ENCODE measurements around the gene WDR43.

Gene WDR43

DNA sequence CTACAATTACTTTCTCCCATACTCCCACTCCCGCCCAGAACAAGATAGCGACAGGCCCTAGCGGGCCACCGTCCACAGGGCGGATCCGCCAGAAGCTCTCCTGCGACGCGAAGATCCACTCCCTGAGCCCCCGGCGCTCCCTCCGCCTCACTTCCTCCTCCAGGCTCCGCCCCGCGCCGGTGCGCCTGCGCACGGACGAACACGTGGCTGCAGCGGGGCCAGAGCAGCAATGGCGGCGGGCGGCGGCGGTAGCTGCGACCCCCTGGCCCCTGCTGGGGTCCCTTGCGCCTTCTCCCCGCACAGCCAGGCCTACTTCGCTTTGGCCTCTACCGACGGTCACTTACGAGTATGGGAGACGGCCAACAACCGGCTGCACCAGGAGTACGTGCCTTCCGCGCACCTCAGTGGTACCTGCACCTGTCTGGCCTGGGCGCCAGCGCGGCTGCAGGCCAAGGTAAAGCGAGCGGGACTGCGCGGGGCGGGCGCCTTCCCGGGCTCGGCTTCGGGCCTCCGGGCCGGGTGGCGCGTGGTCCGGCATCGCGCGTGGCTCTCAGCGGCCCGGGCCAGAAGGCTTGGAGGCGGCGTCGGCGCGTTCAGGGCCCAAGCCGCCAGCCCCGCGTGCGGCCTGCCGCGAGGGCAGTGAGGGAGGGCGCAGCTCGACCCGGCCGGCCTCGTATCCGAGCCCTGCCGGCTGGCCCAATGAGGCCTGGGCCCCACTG is at the start of gene WDR43:
Gene WDR43, plus strand, starts transcription at position 198 of the 719 bp plus-strand sequence. Its CDS starts 32 bp downstream, at position 230.
- TF ChIP-seq, protein P1, sequence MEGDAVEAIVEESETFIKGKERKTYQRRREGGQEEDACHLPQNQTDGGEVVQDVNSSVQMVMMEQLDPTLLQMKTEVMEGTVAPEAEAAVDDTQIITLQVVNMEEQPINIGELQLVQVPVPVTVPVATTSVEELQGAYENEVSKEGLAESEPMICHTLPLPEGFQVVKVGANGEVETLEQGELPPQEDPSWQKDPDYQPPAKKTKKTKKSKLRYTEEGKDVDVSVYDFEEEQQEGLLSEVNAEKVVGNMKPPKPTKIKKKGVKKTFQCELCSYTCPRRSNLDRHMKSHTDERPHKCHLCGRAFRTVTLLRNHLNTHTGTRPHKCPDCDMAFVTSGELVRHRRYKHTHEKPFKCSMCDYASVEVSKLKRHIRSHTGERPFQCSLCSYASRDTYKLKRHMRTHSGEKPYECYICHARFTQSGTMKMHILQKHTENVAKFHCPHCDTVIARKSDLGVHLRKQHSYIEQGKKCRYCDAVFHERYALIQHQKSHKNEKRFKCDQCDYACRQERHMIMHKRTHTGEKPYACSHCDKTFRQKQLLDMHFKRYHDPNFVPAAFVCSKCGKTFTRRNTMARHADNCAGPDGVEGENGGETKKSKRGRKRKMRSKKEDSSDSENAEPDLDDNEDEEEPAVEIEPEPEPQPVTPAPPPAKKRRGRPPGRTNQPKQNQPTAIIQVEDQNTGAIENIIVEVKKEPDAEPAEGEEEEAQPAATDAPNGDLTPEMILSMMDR (IDR thresholded peaks at IDR 0.05; ENCODE audit: low read depth, low read length, missing control alignments) = no peak
- peak within 1 kb of the TSS; percentile 59 for H3K4me3 ChIP-seq (replicated peaks; ENCODE audit: low read depth, low read length)
- DNase-seq (ENCODE audit: extremely low read depth, low read depth) = peak; percentile 96

GRCh38 chr2:28855193-28855592 is 39.3 kb upstream of the WDR43 start:
- DNase-seq (ENCODE audit: extremely low read depth, low read depth) = no peak
- TF ChIP-seq, protein P1 (IDR thresholded peaks at IDR 0.05; ENCODE audit: low read depth, low read length, missing control alignments) = no peak
- no peak overlapping the region for H3K4me3 ChIP-seq (replicated peaks; ENCODE audit: low read depth, low read length)

DNA sequence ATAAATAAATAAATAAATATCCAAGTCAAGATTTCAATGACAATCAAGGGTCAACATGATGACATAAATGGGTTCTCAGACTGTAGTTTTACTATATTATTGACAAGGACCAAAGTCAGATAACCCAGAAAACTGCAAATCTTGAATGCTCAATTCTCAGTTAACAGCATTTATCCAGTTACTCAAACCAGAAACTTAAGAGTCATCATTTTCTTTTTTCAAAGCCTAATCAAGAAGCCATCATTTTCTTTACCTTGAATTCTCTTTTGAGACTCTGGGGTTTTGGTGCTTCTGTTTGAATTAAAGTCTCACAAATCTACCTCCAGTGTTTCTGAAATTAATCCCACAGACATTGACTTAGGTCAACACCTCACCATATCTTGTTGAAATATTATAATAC is 38.5 kb upstream of the WDR43 start:
- TF ChIP-seq, protein P1 (IDR thresholded peaks at IDR 0.05; ENCODE audit: low read depth, low read length, missing control alignments) = no peak
- no peak for DNase-seq (ENCODE audit: extremely low read depth, low read depth)
- no peak overlapping the region for H3K4me3 ChIP-seq (replicated peaks; ENCODE audit: low read depth, low read length)

GRCh38 chr2:28868611-28869010 is 25.9 kb upstream of the WDR43 start:
- peak overlapping the region; percentile 96 for H3K4me3 ChIP-seq (replicated peaks; ENCODE audit: low read depth, low read length)
- TF ChIP-seq, protein P1 (IDR thresholded peaks at IDR 0.05; ENCODE audit: low read depth, low read length, missing control alignments) = no peak
- DNase-seq (ENCODE audit: extremely low read depth, low read depth) = no peak

DNA sequence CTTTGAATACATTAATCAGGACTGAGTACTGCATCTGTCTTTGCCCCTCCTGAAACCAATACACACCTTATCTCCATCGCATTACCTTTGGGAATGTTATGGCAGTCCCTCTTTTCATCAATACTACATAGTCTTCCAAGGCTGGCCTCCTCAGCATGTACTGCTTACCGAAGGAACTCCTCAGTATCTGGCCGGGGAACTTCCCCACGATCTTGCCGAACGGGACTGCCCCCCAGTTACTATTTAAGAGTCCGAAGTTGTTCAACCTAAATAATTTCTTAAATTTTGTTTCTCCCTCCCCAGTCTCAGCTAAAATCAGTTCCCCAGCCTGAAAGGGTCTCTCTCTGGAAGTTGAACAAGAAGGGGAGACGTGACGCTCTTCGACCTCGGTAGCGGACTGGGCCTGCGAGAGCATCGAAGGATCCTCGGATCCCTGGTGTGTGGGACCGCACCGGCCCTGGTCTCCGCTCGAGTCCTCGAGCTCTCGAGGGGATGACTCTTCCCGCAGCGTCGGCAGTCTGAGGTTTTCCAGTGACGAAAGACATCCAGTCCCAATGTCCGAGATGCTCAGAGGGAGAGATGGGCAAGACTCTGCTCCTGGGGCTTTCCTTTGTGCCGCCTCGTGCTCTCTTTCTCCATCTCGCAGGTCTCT is 24.8 kb upstream of the WDR43 start:
- no peak for DNase-seq (ENCODE audit: extremely low read depth, low read depth)
- TF ChIP-seq, protein P1 (IDR thresholded peaks at IDR 0.05; ENCODE audit: low read depth, low read length, missing control alignments) = no peak
- peak overlapping the region; percentile 96 for H3K4me3 ChIP-seq (replicated peaks; ENCODE audit: low read depth, low read length)

DNA sequence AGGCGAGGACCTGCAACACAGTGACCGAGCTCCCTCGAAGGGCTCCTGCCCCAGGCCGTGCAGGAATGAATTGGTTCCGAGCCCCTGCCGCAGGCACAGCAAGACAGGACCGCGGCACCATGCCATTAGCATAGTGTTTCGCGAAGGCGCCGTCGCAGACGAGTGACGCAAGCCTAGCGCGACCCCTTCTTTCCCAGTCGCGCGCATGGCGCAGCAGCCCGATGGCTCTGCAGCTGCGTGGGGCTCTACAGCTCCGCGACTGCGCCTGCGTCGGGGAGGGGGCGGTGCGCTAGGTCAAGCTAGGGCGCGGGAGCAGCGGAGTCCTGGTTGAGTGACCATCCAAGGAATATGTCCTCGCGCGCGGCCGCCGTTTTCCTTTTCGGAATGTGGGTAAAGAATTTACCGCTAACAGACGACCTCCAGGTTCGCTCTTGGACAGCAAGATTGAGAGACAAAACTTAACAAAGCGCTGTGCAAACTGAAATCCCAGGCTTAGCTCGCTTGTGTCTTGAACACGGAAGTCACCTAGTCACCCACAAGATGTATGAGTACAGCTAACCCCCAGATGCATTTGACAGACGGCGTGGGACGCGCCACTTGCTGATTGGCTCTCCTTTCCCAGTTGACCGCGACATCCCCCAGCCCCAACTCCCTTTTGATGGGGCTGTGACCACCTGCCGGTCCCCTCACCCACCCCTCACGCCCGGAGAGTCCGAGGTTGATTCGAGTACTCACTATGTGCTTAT is 24.1 kb upstream of the WDR43 start, which contains the start of gene TRMT61B:
Gene TRMT61B, minus strand, starts transcription at position 164 of the 746 bp plus-strand sequence. Its CDS starts 32 bp downstream, at position 132.
- peak; percentile 79 for DNase-seq (ENCODE audit: extremely low read depth, low read depth)
- TF ChIP-seq, protein P1 (IDR thresholded peaks at IDR 0.05; ENCODE audit: low read depth, low read length, missing control alignments) = no peak
- peak within 1 kb of the TSS; percentile 96 for H3K4me3 ChIP-seq (replicated peaks; ENCODE audit: low read depth, low read length)
